SK-N-SH (cell line): ENCODE results near the gene RNF8.

Source experiments
- JUND ChIP-seq: IDR thresholded peaks from 2 replicates; pipeline ENCODE4 v1.4.0; 2012
- SMC3 ChIP-seq: IDR thresholded peaks from 2 replicates; pipeline ENCODE4 v1.6.1; 2012; ENCODE audit warnings: low read depth, low read length, improper control_type of control experiment
- TF ChIP-seq, protein P1 (sequence below): fragments of 200-600 bp; sonication (generic); IDR thresholded peaks from 2 replicates; pipeline ENCODE4 v1.6.1; 2017; ENCODE audit warnings: antibody characterized with exemption, mild to moderate bottlenecking, moderate library complexity

DNA sequence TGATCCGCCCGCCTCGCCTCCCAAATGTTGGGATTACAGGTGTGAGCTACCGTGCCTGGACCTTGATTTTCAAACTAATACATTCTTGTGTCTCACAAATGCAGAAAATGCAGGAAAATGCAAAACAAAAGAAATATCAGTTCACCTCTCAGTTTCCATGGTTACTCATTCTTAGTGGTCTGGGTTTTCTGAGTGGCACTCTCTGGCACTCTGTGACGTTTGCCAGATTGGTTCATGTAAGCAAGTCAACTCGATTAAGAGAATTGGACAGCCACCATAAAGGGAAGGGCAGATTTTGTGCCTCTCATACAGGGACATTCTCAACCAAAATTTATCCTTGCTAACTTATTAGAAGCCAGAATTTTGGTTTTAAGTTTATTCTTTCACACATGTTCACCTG, 87.9 kb downstream of the RNF8 start:
- TF ChIP-seq, protein P1, sequence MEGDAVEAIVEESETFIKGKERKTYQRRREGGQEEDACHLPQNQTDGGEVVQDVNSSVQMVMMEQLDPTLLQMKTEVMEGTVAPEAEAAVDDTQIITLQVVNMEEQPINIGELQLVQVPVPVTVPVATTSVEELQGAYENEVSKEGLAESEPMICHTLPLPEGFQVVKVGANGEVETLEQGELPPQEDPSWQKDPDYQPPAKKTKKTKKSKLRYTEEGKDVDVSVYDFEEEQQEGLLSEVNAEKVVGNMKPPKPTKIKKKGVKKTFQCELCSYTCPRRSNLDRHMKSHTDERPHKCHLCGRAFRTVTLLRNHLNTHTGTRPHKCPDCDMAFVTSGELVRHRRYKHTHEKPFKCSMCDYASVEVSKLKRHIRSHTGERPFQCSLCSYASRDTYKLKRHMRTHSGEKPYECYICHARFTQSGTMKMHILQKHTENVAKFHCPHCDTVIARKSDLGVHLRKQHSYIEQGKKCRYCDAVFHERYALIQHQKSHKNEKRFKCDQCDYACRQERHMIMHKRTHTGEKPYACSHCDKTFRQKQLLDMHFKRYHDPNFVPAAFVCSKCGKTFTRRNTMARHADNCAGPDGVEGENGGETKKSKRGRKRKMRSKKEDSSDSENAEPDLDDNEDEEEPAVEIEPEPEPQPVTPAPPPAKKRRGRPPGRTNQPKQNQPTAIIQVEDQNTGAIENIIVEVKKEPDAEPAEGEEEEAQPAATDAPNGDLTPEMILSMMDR, result no peak
- TF ChIP-seq SMC3 (no peak), JUND (no peak)
